Tibial nerve (tissue), 4 donors: ENCODE data around the gene HOXB2. TPM values are rescaled to one million over a fixed set of nuclear protein-coding genes. Genes with fewer than 3 reads are reported as not detected.
A peak's percentile ranks its signal among the peaks of the same experiment; 100 is the strongest.

Source experiments
- DNase-seq, 2 donors: peaks; one replicate each; pipeline ENCODE4 v3.0.0-alpha.2; 2019; ENCODE audit warnings: low spot score in 2 of 2
- H3K27ac ChIP-seq, 4 donors: fragments of 200-600 bp; sonication (generic) in 3 of 4; one replicate each; pipeline ENCODE4 v1.5.1; 2017 to 2019; ENCODE audit warnings: mild to moderate bottlenecking in 1 of 4
- H3K27me3 ChIP-seq, 2 donors: fragments of 200-600 bp; sonication (generic) in 1 of 2; one replicate each; pipeline versions ENCODE4 v1.5.1 to v1.6.0; 2017 to 2019
- H3K36me3 ChIP-seq, 3 donors: fragments of 200-600 bp; sonication (generic); one replicate each; pipeline ENCODE4 v1.5.1; 2018 to 2019
- H3K4me1 ChIP-seq, 4 donors: fragments of 200-600 bp; sonication (generic) in 3 of 4; one replicate each; pipeline ENCODE4 v1.5.1; 2017 to 2019
- H3K4me3 ChIP-seq, 4 donors: fragments of 200-600 bp; sonication (generic) in 3 of 4; one replicate each; pipeline ENCODE4 v1.5.1; 2017 to 2019; ENCODE audit warnings: mild to moderate bottlenecking in 1 of 4, moderate library complexity in 1 of 4
- H3K9me3 ChIP-seq, 4 donors: fragments of 200-600 bp; sonication (generic) in 3 of 4; one replicate each; pipeline ENCODE4 v1.5.1; 2017 to 2019
- EP300 ChIP-seq, 2 donors: sonication (generic); formaldehyde crosslinking; IDR thresholded peaks; one replicate each; pipeline ENCODE4 v1.6.1; 2017; ENCODE audit warnings: antibody characterized with exemption in 2 of 2, mild to moderate bottlenecking in 1 of 2
- POLR2A ChIP-seq, 2 donors: fragments of 450-650 bp; IDR thresholded peaks; one replicate each; pipeline ENCODE4 v1.6.1; 2017; ENCODE audit warnings: antibody characterized with exemption in 2 of 2, mild to moderate bottlenecking in 2 of 2, moderate library complexity in 2 of 2
- WGBS, 2 donors: methylation state at CpG; one replicate each; pipeline ENCODE4 v1.1.5; 2018; 5-methylcytosine and 5-hydroxymethylcytosine counted together
- total RNA-seq, 4 donors: library from RNA; depleted of rRNA; stranded (reverse); fragments of >200 nt; gene quantifications; one replicate each; pipeline ENCODE4 v1.1.0, GENCODE V29; 2016
- TF ChIP-seq, protein P1 (sequence below), 5 experiments: fragments of 200-600 bp in 3 of 5; fragments of 450-650 bp in 2 of 5; sonication (generic) in 3 of 5; IDR thresholded peaks; one replicate each; pipeline ENCODE4 v1.5.1; 2016 to 2019; ENCODE audit warnings: antibody characterized with exemption in 5 of 5, mild to moderate bottlenecking in 3 of 5, moderate library complexity in 2 of 5

Gene HOXB2
- 10 to 100 TPM in 3 of 4 donors, 1 to 10 TPM in 1; 6.9 to 29.3 (median 19.2) TPM for total RNA-seq

DNA sequence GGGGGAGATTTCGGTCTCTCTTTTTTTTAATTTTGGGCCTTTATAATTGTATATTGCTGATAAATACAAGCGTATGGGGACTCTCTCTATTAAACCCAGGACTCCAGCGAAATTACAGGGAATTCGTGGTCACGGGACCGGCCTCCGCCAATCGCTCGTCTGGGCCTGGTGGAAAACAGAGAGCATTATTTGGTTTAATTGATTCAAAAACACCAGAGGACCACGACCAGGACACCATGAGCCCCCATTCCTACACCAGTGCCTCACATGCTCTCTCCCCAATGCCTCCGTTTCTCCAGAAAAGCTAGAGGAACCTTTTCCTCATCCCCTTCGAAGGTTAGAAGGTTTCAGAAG lies at the start of gene HOXB2:
Gene HOXB2, minus strand, starts transcription at position 88 of the 354 bp plus-strand sequence. CDS start 198 bp downstream, outside the sequence.
- Histone ChIP-seq H3K36me3 (no peaks in the 10 kb centered on the region), H3K4me1 (peaks cover 0 to 32% (median 2%) of the 10 kb centered on the region in 4 donors), H3K9me3 (no peaks in the 10 kb centered on the region), H3K27ac (peak within 1 kb of the TSS; percentile 89 to 96 (median 92)), H3K27me3 (peaks cover 0 to 68% of the 10 kb centered on the region in 2 donors), H3K4me3 (peak within 1 kb of the TSS; percentile 51 to 66 (median 59))
- DNase-seq, result no peak
- TF ChIP-seq POLR2A (IDR thresholded peaks at IDR 0.05) (peak in 1 of 2 donors; percentile 7), EP300 (IDR thresholded peaks at IDR 0.05) (peak in 1 of 2 donors; percentile 15)
- TF ChIP-seq, protein P1, sequence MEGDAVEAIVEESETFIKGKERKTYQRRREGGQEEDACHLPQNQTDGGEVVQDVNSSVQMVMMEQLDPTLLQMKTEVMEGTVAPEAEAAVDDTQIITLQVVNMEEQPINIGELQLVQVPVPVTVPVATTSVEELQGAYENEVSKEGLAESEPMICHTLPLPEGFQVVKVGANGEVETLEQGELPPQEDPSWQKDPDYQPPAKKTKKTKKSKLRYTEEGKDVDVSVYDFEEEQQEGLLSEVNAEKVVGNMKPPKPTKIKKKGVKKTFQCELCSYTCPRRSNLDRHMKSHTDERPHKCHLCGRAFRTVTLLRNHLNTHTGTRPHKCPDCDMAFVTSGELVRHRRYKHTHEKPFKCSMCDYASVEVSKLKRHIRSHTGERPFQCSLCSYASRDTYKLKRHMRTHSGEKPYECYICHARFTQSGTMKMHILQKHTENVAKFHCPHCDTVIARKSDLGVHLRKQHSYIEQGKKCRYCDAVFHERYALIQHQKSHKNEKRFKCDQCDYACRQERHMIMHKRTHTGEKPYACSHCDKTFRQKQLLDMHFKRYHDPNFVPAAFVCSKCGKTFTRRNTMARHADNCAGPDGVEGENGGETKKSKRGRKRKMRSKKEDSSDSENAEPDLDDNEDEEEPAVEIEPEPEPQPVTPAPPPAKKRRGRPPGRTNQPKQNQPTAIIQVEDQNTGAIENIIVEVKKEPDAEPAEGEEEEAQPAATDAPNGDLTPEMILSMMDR (IDR thresholded peaks at IDR 0.05), result no peak
- WGBS, 2 donors, result 19 to 29% methylated on average over 12 of the region's 12 CpGs

DNA sequence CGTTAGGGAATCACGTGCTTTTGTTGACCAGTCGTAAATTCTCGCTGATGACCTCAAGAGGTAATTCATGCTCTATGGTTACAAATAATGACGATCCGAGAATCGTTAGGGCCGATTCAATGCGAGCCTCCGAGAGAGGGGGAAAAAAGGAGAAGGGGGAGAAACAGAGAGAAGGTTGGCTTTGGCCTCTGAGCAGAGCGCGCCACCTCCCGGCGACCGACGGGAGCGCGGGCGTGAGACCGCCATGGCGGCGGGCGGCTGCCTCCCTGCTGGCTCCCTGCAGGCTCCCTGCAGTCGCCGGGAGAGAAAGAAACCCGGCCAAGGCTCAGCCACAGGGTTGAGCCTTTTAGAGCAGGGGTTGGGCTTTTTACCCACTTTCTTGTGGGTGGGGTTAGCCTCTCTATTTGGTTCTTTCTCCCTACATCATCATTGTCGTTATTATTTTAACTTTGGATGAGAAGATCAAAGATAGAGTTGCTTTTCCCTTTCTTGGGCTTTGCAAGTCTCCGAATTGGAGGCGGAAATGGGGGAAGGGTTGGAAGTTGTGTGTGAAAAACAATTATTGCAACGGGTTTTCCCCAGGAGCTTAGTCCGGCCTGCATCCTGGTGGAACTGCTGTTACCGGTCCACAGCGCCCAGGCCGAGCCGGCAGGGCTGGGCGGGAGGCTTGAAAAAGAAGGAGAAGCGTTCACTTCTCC lies 49.1 kb upstream of the HOXB2 start:
- Histone ChIP-seq H3K9me3 (no peaks in the 10 kb centered on the region), H3K27ac (no peak overlapping the region), H3K27me3 (peaks cover 0 to 100% of the 10 kb centered on the region in 2 donors), H3K4me3 (peak overlapping the region in 3 of 4 donors; percentile 11 to 43 (median 39)), H3K36me3 (no peaks in the 10 kb centered on the region), H3K4me1 (peaks cover 0 to 54% (median 16%) of the 10 kb centered on the region in 4 donors)
- WGBS, 2 donors, result 9 to 19% methylated on average over 37 of the region's 37 CpGs
- TF ChIP-seq, protein P1 (IDR thresholded peaks at IDR 0.05), result peak; percentile 78 to 84 (median 82)
- no peak for TF ChIP-seq POLR2A (IDR thresholded peaks at IDR 0.05)
- DNase-seq, result peak; percentile 46 to 69

DNA sequence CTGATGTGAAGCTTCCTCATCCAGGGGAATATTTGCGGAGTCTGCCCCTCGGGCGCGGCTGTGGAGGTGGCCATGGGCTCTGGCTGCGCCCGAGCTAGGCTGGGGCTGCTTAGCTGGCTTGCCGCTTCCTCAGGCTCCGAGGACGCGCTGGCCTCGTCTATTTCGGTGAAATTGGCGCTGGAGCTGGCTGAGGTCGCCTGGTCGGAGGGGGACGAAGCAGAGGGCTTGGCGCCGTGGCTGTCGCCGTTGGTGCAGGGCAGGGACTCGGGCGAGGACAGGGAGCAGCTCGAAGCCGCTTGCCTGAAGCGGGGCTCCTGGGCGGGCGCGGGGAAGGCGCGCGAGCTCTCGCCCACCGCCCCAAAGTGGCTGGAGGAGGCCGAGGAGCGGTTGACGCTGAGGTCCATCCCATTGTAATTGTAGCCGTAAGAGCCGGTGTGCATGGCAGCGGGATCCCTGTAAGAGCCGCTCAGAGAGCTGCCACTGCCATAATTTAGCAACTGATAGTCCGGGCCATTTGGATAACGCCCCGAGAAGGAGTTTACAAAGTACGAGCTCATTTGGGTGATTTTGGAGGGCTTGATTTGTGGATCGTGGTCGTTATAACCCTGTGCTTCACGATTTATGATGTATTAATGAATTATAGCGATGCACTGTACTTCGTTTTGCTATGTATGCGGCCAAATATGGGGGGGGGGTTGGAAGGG lies 48.4 kb upstream of the HOXB2 start, which contains the start of gene HOXB5:
Gene HOXB5, minus strand, starts transcription at position 654 of the 704 bp plus-strand sequence. Its CDS starts 97 bp downstream, at position 557.
- peak within 1 kb of the TSS in 1 of 4 donors; percentile 46 for H3K27ac ChIP-seq
- WGBS, 2 donors, result 8 to 9% methylated on average over 28 to 49 of the region's 50 CpGs
- peaks cover 0 to 100% of the 10 kb centered on the region in 2 donors for H3K27me3 ChIP-seq
- H3K36me3 ChIP-seq, result no peaks in the 10 kb centered on the region
- H3K4me1 ChIP-seq, result peaks cover 0 to 46% (median 13%) of the 10 kb centered on the region in 4 donors
- peak within 1 kb of the TSS; percentile 9 to 43 (median 25) for H3K4me3 ChIP-seq
- TF ChIP-seq, protein P1 (IDR thresholded peaks at IDR 0.05), result no peak
- no peak for TF ChIP-seq EP300 (IDR thresholded peaks at IDR 0.05)
- TF ChIP-seq POLR2A (IDR thresholded peaks at IDR 0.05), result no peak
- DNase-seq, result no peak
- H3K9me3 ChIP-seq, result no peaks in the 10 kb centered on the region

DNA sequence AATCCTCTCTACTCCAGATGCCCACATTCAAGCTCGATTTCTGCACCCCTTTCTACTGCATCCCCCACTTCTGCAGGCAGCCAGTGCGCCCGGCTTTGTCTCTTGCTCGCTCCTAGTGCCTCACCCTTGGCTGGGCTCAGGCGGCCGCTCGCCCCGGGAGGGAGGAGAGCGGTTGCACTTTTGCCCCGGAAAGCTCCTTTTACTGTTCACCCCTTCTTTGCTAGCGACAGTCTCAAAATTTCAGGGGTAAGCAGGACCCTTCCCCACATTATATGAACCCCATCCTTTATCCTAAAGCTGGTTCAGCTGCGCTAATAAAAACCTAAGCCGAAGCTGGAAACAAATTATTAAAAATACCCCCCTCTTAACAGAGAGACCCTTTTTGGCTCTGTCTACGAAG lies 47.7 kb upstream of the HOXB2 start:
- WGBS, 2 donors, result 36 to 39% methylated on average over 14 of the region's 14 CpGs
- peaks cover 0 to 100% of the 10 kb centered on the region in 2 donors for H3K27me3 ChIP-seq
- H3K4me1 ChIP-seq, result peaks cover 0 to 41% (median 9%) of the 10 kb centered on the region in 4 donors

More for the DNA sequence above, 47.7 kb upstream of the HOXB2 start:
- H3K27ac ChIP-seq, result no peak overlapping the region
- no peak for DNase-seq
- H3K36me3 ChIP-seq, result no peaks in the 10 kb centered on the region
- no peaks in the 10 kb centered on the region for H3K9me3 ChIP-seq
- peak overlapping the region in 2 of 4 donors; percentile 8 to 39 for H3K4me3 ChIP-seq
- TF ChIP-seq, protein P1 (IDR thresholded peaks at IDR 0.05), result no peak
- TF ChIP-seq POLR2A (IDR thresholded peaks at IDR 0.05), result no peak
- no peak for TF ChIP-seq EP300 (IDR thresholded peaks at IDR 0.05)
